Measurements from ENCODE around the gene IMPDH1.

GRCh38 chr7:128446306-128446705 lies 36.5 kb upstream of the IMPDH1 start:
- TF ChIP-seq POLR2AphosphoS5 (IDR thresholded peaks at IDR 0.05) (no peak), EP300 (IDR thresholded peaks at IDR 0.05) (no peak), POLR2A (IDR thresholded peaks at IDR 0.05) (no peak)
- TF ChIP-seq, protein P1, sequence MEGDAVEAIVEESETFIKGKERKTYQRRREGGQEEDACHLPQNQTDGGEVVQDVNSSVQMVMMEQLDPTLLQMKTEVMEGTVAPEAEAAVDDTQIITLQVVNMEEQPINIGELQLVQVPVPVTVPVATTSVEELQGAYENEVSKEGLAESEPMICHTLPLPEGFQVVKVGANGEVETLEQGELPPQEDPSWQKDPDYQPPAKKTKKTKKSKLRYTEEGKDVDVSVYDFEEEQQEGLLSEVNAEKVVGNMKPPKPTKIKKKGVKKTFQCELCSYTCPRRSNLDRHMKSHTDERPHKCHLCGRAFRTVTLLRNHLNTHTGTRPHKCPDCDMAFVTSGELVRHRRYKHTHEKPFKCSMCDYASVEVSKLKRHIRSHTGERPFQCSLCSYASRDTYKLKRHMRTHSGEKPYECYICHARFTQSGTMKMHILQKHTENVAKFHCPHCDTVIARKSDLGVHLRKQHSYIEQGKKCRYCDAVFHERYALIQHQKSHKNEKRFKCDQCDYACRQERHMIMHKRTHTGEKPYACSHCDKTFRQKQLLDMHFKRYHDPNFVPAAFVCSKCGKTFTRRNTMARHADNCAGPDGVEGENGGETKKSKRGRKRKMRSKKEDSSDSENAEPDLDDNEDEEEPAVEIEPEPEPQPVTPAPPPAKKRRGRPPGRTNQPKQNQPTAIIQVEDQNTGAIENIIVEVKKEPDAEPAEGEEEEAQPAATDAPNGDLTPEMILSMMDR (IDR thresholded peaks at IDR 0.05): no peak

Data from sigmoid colon (tissue), 4 donors.